Lower leg skin (tissue), 4 donors: ENCODE data around the gene CAMTA1. TPM values are rescaled to one million over a fixed set of nuclear protein-coding genes. Genes with fewer than 3 reads are reported as not detected.

Experiments
- DNase-seq, 2 donors: peaks; one replicate each; pipeline ENCODE4 v3.0.0-alpha.2; 2019; ENCODE audit warnings: low spot score in 2 of 2
- H3K4me3 ChIP-seq: fragments of 200-600 bp; sonication (generic); 2 replicates; pipeline ENCODE4 v1.5.1; 2017; ENCODE audit warnings: mild to moderate bottlenecking, low read depth; ENCODE audit not compliant: poor library complexity, severe bottlenecking
- POLR2A ChIP-seq, 2 donors: fragments of 450-650 bp; IDR thresholded peaks; one replicate each; pipeline ENCODE4 v1.6.1; 2016 to 2017; ENCODE audit warnings: antibody characterized with exemption in 2 of 2, mild to moderate bottlenecking in 1 of 2, moderate library complexity in 1 of 2
- WGBS, 2 donors: methylation state at CpG; one replicate each; pipeline ENCODE4 v1.1.5; 2018; 5-methylcytosine and 5-hydroxymethylcytosine counted together
- intact Hi-C: fragments of 100-400 bp; cut with DNase I; formaldehyde crosslinking; loops from one replicate; pipeline ENCODE4 v1.15.0; 2023; ENCODE audit warnings: low total_unique reads
- total RNA-seq, 4 donors: library from RNA; depleted of rRNA; stranded (reverse); fragments of >200 nt; gene quantifications; one replicate each; pipeline ENCODE4 v1.1.0, GENCODE V29; 2016
- TF ChIP-seq, protein P1 (sequence below), 3 donors: fragments of 450-650 bp; IDR thresholded peaks; one replicate each; pipeline ENCODE4 v1.5.1; 2016; ENCODE audit warnings: antibody characterized with exemption in 3 of 3, mild to moderate bottlenecking in 3 of 3, moderate library complexity in 2 of 3

CAMTA1 gene
- total RNA-seq, 4 donors from 2014 or later = 24.4 to 52.3 (median 32.9) TPM

DNA sequence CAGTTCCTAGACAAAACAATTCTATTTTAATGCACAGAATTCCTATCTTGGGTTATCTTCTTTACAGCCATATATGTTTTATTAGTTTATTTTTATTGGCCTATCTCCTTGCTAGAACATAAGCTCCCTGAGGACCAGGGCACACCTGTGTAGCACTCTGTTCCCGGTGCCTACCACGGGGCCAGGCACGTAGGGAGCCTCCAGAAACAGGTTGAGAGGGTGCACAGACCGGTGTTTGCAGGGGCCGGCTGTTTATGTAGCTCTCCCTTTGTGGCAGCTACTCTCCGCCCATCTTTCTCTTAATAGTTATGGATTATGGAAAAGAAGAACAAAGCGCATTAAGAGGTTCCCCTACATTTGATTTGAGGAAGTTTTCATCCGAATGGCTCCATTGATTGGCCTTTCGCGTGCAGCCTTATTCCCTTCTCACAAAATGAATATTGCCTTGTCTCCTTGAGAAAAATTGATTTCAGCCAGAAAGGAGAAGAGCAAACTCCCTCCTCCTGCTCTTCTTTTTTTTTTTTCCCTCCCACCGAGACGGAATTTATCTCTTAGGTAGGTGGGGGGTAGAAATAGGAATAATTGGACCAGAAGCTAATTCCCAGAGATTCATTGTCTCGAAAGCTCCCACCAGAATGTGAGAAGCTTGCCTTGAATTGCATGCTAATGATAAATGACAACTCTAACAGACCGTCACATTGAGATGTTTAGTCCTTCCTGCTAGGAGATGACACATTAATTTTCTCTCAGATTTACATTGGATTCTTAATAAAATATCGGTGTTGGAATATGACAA lies 447.4 kb downstream of the CAMTA1 start:
- H3K4me3 ChIP-seq = no peak overlapping the region
- DNase-seq = peak in 1 of 2 donors; percentile 54
- intact Hi-C loops = no loop called here
- WGBS, 2 donors = 89 to 90% methylated on average over 15 of the region's 15 CpGs
- TF ChIP-seq, protein P1, sequence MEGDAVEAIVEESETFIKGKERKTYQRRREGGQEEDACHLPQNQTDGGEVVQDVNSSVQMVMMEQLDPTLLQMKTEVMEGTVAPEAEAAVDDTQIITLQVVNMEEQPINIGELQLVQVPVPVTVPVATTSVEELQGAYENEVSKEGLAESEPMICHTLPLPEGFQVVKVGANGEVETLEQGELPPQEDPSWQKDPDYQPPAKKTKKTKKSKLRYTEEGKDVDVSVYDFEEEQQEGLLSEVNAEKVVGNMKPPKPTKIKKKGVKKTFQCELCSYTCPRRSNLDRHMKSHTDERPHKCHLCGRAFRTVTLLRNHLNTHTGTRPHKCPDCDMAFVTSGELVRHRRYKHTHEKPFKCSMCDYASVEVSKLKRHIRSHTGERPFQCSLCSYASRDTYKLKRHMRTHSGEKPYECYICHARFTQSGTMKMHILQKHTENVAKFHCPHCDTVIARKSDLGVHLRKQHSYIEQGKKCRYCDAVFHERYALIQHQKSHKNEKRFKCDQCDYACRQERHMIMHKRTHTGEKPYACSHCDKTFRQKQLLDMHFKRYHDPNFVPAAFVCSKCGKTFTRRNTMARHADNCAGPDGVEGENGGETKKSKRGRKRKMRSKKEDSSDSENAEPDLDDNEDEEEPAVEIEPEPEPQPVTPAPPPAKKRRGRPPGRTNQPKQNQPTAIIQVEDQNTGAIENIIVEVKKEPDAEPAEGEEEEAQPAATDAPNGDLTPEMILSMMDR (IDR thresholded peaks at IDR 0.05) = no peak
- no peak for TF ChIP-seq POLR2A (IDR thresholded peaks at IDR 0.05)

DNA sequence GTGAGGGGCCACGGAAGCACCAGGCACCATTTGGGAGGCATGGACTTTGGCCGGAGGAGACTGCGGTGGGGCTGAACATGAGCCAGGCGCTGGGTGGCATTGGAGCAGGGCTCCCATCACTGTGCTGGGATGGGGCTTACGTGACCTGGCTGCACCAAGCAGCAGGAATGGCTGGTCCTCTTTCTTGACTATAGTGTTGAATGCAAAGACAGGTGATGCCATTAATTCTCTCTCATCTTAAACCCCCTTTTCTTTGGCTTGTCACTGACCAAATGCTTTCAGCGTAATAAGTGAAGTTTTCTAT lies 447.9 kb downstream of the CAMTA1 start:
- 93 to 95% methylated on average over 6 of the region's 6 CpGs for WGBS, 2 donors

DNA sequence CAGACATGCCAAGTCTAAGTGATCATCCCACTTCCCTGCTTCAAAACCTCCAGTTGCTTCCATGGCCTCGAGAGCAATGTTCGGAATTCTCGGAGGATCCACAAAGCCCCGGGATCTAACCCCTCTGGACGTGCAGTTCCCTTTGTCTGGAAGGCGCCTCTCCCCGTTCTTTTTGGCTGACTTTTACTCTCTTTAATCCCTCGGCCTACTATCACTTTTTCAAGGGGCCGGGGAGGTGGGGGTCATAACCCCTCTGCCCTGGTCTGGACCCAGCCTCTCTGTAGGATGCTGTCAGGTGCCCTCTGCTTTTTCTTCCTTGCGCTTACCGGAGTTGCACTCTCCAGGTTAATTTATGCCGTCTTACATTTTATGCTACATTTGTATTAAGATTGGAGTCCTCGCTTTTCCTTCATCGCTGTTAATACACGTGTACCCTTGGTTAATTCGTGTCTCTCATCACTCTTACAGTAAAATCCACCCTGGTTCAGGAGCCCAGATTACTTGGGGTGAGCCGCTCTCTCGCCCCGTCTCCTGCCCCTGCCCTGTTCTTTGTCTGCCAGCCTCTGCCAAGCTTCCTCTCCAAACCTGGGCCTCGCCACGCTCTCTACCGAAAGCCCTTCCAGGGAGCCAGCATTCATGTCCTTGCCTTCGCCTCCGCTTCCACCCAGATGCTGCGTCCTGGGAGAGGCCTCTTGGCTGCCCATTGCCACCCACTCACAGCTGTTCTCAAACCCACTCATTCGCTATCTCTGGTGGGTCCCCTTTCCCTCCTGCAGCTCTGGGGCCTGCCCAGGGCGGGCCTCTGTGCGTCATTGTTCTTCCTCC lies 448.6 kb downstream of the CAMTA1 start:
- H3K4me3 ChIP-seq = no peak overlapping the region
- whole genome bisulfite sequencing, 2 donors = 91% methylated on average over 28 of the region's 28 CpGs
- intact Hi-C loops = no loop called here
- TF ChIP-seq POLR2A (IDR thresholded peaks at IDR 0.05) = no peak
- TF ChIP-seq, protein P1 (IDR thresholded peaks at IDR 0.05) = no peak
- peak; percentile 3 to 61 for DNase-seq

More for the DNA sequence above, 447.9 kb downstream of the CAMTA1 start:
- no peak for TF ChIP-seq POLR2A (IDR thresholded peaks at IDR 0.05)
- TF ChIP-seq, protein P1 (IDR thresholded peaks at IDR 0.05) = no peak
- DNase-seq = peak in 1 of 2 donors; percentile 71
- intact Hi-C loops = no loop called here
- H3K4me3 ChIP-seq = no peak overlapping the region

DNA sequence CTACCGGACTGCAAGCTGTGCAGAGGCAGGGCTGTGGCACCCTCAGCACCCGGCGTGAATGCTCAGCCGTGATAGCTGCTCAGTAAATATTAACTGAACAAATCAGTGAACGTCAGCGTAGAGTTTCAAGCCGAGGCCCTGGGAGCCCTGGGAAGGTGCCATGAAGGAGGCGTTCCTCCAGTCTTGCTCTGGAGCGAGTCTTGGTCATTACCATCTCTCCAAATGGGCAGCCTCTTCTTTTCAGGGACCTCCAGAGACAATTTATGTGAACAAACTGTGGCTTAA lies 449.2 kb downstream of the CAMTA1 start:
- H3K4me3 ChIP-seq = no peak overlapping the region
- DNase-seq = peak in 1 of 2 donors; percentile 49
- WGBS, 2 donors = 92% methylated on average over 9 of the region's 9 CpGs
- intact Hi-C loops = no loop called here
- TF ChIP-seq POLR2A (IDR thresholded peaks at IDR 0.05) = no peak
- TF ChIP-seq, protein P1 (IDR thresholded peaks at IDR 0.05) = no peak

DNA sequence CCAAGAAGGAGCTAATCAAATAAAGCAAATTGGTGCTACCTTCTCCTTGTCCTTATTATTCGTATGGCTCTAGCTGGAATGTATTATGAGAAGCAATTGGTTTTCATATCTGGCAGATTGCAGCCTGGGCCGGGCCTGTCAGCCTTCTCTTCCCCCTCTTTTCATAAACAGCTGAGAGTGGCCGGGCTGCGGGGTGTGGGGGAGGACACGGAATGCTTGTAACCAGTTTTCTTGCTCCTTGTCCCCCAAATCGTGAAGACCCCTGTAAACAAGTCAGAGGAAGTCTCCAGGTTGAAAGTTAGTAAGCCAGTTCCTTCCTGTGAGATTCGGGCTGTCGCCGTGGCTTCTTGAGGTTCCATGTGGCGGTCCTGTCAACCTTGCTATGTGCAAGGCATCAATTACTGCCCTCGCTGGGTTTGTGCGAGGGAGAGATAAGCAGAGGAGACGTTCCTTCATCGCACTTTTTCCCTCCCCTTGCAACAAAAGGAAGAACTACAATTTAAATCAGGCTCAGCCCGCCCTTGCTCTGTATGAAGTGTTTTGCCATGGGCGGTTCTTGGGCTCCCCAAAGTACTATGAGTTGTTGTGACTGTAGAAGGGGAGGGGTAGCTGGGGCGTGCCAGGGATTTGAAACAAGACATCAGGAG lies 450.7 kb downstream of the CAMTA1 start:
- TF ChIP-seq POLR2A (IDR thresholded peaks at IDR 0.05) = no peak
- TF ChIP-seq, protein P1 (IDR thresholded peaks at IDR 0.05) = no peak
- H3K4me3 ChIP-seq = no peak overlapping the region
- peak in 1 of 2 donors; percentile 53 for DNase-seq
- intact Hi-C loops = no loop called here
- 63 to 70% methylated on average over 17 of the region's 17 CpGs for WGBS, 2 donors
